Measurements from ENCODE around the gene GARRE1. TPM values are rescaled to one million over a fixed set of nuclear protein-coding genes. Genes with fewer than 3 reads are reported as not detected.

GARRE1 gene
- polyA plus RNA-seq, 3 donors from 2014 or later: 0.93 to 4.0 (median 2.7) TPM

DNA sequence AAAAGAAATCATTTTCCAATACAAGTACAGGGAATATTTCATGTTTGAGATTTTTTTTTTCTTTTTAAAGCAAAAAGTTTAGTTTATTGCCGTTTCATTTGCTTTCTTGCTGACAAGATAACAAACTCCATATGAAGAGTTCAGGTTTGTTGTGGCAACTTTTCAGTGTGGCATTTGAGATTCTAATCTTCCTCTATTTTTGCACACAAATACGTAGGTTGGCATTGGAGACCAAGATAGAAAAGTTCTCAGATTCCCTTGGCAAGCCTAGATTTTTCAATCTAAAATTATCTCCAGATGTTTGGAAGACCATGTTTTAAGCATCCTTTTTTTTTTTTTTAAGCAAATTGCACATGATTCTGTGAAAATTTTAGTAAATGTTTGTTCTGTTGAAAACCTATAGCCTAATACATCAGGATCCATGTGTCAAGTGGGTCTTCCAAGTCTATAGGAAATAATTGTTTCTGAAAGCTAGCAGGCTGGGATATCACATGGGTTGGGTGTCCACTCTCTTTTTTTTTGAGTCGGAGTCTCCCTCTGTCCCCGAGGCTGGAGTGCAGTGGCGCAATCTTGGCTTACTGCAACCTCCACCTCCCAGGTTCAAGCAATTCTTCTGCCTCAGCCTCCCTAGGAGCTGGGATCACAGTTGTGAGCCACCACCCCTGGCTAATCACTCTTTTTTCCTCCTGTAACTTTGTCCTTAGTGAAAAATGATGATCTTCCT is 2.6 kb downstream of the GARRE1 start:
- Mint-ChIP-seq H3K4me1 (peaks cover 20 to 32% of the 10 kb centered on the region in 2 donors), H3K27ac (peak overlapping the region in 1 of 6 donors; percentile 30), H3K9me3 (no peaks in the 10 kb centered on the region), H3K4me3 (peak overlapping the region in 2 of 5 donors; percentile 1 to 29), H3K36me3 (no peaks in the 10 kb centered on the region), H3K27me3 (ENCODE audit: low read depth in 3 of 3) (peaks cover 2 to 12% (median 6%) of the 10 kb centered on the region in 3 donors)
- no peak for DNase-seq

DNA sequence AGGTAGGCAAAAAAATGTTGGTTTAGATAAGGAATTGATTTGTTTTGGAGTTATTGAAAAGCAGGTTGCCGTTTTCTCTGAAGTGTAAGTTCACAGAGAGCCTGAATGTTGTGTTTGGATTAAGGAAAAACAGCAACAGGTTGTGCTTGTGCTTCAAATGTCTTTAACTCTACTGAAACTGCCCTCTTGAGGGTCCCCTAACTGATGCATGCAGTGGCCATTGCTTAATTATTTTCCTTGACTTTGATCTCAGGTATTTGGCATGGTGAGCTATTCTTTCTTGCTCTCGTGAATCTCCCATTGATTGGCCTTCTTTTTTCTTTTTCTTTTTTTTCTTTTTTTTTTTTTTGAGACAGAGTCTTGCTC is 3.2 kb downstream of the GARRE1 start:
- DNase-seq: no peak
- Mint-ChIP-seq H3K27me3 (ENCODE audit: low read depth in 3 of 3) (peaks cover 2 to 12% (median 6%) of the 10 kb centered on the region in 3 donors), H3K4me3 (peak overlapping the region in 1 of 5 donors; percentile 1), H3K4me1 (peaks cover 20 to 32% of the 10 kb centered on the region in 2 donors), H3K27ac (peak overlapping the region in 1 of 6 donors; percentile 30), H3K36me3 (no peaks in the 10 kb centered on the region), H3K9me3 (no peaks in the 10 kb centered on the region)

DNA sequence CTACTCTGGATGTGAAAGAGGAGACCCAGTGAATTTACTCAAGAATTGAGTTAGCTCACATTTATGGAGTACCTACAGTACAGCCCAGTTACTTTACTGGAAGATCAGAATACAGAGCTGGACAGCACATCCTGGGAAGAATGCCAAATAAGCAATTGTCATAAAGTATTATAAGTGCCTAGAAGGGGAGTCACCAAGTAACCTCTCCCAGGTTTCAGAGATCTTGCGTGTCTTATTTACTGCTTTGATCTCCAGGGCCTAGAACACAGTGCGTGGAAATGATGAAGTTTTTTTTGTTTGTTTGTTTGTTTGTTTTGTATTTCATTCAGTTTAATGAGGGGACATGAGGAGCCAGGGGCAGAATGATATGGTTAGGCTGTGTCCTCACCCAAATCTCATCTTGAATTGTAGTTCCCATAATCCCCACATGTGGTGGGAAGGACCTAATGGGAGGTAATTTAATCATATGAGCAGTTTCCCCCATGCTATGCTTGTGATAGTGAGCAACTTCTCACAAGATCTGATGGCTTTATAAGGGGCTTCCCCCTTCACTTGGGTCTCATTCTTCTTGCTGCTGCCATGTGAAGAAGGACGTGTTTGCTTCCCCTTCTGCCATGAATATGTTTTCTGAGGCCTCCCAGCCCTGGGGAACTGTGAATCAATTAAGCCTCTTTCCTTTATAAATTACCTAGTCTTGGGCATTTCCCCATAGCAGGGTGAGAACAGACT is 5.2 kb downstream of the GARRE1 start:
- Mint-ChIP-seq H3K27ac (peak overlapping the region in 2 of 6 donors; percentile 17 to 36), H3K4me1 (peaks cover 19 to 31% of the 10 kb centered on the region in 2 donors), H3K27me3 (ENCODE audit: low read depth in 3 of 3) (peaks cover 2 to 9% (median 4%) of the 10 kb centered on the region in 3 donors), H3K4me3 (no peak overlapping the region), H3K36me3 (peaks cover 0 to 4% (median 0%) of the 10 kb centered on the region in 3 donors), H3K9me3 (no peaks in the 10 kb centered on the region)
- DNase-seq: no peak

DNA sequence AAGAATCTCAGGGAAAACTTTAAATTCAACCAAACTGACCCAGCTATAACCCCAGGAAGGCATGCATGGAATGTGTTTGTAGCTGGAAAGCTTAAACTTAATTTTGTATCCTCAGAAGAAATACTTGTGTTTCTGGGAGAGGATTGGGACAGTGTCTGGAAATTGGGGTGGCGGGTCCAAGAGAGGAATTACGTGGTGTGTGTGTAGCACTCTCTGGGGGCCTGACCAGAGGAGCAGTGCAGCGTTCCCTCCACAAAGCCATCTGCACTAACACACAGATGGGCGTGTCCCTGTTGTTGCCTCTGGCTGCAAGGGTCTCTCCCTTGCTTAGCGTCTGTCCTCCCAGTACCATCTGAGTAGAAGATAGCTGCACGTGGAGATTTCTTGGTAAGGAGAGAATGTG is 6.4 kb downstream of the GARRE1 start:
- Mint-ChIP-seq H3K27me3 (ENCODE audit: low read depth in 3 of 3) (peaks cover 1 to 2% (median 2%) of the 10 kb centered on the region in 3 donors), H3K9me3 (no peaks in the 10 kb centered on the region), H3K27ac (peak overlapping the region in 2 of 6 donors; percentile 23 to 67), H3K36me3 (peaks cover 0 to 5% (median 0%) of the 10 kb centered on the region in 3 donors), H3K4me1 (peaks cover 14 to 36% of the 10 kb centered on the region in 2 donors), H3K4me3 (no peak overlapping the region)
- no peak for DNase-seq

DNA sequence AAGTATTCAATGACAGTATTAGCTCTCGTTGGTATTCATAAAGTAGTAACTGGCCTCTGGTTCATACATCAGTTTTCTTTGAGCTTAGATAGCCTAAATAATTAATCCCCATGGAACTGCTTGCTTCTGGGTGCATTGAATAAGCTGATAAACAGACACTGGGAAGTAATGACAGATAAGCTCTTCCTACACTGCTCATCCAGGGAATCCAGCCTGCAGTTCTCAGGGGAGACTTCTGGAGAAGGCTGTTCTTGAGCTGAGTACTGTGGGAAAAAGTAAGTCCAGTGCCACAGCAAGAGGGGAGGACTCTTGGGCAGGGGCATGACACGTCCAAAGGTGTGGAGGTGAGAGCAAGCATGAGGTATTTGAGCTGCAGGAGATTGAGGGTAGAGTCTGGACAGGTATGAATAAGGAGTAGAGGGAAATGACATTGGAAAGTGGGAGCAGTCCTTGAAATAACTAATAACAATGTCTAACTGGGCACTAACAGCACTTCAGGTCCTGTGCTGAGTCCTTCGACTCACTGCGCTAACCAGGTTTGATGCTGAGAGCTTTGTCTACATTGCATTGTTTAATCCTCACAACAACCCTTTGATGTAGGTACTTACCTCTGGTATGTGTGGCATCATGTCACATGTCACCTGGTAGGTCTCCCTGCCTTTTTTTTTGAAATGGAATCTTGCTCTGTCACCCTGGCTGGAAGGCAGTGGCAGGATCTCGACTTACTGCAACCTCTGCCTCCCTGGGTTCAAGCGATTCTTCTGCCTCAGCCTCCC is 7.2 kb downstream of the GARRE1 start:
- H3K27me3 Mint-ChIP-seq (ENCODE audit: low read depth in 3 of 3): peaks cover 1 to 2% (median 2%) of the 10 kb centered on the region in 3 donors
- peaks cover 0 to 7% (median 0%) of the 10 kb centered on the region in 3 donors for H3K36me3 Mint-ChIP-seq
- H3K4me1 Mint-ChIP-seq: peaks cover 14 to 40% of the 10 kb centered on the region in 2 donors
- DNase-seq: no peak
- H3K4me3 Mint-ChIP-seq: no peak overlapping the region
- no peaks in the 10 kb centered on the region for H3K9me3 Mint-ChIP-seq
- H3K27ac Mint-ChIP-seq: peak overlapping the region in 2 of 6 donors; percentile 7 to 67

DNA sequence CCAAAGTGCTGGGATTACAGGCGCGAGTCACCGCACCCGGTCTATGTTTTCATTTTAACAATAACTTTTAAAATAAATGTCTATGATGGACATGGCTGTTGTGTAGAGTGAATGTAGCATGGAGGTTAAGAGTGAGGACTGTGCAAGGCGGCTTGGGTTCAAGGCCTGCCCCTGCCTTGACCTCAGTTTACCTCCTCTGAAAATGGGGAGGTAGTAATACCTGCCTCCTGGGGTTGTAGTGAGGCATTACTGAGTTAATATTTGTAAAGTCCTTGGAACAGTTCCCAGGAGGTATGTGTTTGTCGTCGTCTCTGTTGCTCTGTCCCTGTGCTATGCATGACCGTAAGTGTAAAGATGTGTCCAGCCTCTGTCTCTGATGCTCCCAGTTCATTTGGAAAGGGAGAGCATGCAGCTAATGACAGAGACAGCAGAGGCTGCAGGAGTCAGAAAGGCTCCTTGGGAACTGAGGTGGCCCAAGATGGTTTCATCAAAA is 9.4 kb downstream of the GARRE1 start:
- peaks cover 0 to 2% (median 1%) of the 10 kb centered on the region in 3 donors for H3K27me3 Mint-ChIP-seq (ENCODE audit: low read depth in 3 of 3)
- no peak overlapping the region for H3K4me3 Mint-ChIP-seq
- H3K9me3 Mint-ChIP-seq: no peaks in the 10 kb centered on the region
- H3K27ac Mint-ChIP-seq: no peak overlapping the region
- DNase-seq: no peak
- H3K4me1 Mint-ChIP-seq: peaks cover 16 to 36% of the 10 kb centered on the region in 2 donors
- H3K36me3 Mint-ChIP-seq: peaks cover 0 to 11% (median 0%) of the 10 kb centered on the region in 3 donors

DNA sequence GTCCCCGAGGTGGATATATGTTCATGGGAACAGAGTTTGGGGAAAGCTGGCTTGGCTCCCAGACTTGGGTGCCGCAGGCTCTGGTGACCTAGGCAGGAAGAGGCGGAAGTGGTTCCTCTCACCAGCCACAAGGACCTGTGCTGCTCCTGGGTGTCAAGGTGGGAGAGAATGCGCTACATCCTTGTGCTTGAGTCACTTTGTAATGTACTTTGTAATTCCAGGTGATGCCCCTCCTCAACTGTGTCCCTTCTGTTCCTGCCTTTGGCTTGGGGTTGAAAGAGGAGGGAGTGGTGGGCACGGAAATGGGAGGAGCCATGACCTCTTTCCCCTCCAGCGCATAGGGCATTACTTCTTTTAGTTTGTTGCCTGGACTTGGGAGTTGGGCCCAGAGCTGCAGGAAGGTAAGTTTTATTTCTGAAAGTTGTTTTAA is 10.9 kb downstream of the GARRE1 start:
- Mint-ChIP-seq H3K27ac (no peak overlapping the region), H3K4me1 (peaks cover 30 to 45% of the 10 kb centered on the region in 2 donors), H3K9me3 (no peaks in the 10 kb centered on the region), H3K36me3 (peaks cover 0 to 11% (median 0%) of the 10 kb centered on the region in 3 donors), H3K4me3 (no peak overlapping the region), H3K27me3 (ENCODE audit: low read depth in 3 of 3) (peaks cover 0 to 4% (median 1%) of the 10 kb centered on the region in 3 donors)
- no peak for DNase-seq

DNA sequence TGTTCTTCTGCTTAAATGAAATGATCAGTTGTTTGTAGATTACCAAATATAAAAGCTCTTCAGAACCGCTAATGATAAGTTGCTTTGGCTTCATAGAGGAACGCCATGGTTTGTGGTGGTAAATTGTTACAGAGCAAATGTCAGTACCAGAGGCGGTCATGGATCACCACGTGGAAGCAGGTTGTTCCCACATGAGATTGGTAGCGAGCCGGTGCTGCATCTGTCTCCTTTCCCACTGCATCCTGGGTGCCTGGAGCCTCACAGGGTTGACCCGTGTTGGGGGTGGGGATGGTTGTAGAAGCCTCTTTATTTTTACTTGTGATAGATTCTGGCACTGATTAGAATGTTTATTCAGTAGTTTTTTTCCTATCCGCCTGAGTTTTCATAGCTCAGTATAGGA is 14.7 kb downstream of the GARRE1 start:
- peak overlapping the region in 5 of 6 donors; percentile 68 to 93 (median 75) for H3K27ac Mint-ChIP-seq
- peaks cover 0 to 8% (median 0%) of the 10 kb centered on the region in 3 donors for H3K36me3 Mint-ChIP-seq
- H3K27me3 Mint-ChIP-seq (ENCODE audit: low read depth in 3 of 3): peaks cover 0 to 5% (median 0%) of the 10 kb centered on the region in 3 donors
- peak overlapping the region in 3 of 5 donors; percentile 15 to 33 (median 24) for H3K4me3 Mint-ChIP-seq
- DNase-seq: no peak
- no peaks in the 10 kb centered on the region for H3K9me3 Mint-ChIP-seq
- H3K4me1 Mint-ChIP-seq: peaks cover 37 to 54% of the 10 kb centered on the region in 2 donors

DNA sequence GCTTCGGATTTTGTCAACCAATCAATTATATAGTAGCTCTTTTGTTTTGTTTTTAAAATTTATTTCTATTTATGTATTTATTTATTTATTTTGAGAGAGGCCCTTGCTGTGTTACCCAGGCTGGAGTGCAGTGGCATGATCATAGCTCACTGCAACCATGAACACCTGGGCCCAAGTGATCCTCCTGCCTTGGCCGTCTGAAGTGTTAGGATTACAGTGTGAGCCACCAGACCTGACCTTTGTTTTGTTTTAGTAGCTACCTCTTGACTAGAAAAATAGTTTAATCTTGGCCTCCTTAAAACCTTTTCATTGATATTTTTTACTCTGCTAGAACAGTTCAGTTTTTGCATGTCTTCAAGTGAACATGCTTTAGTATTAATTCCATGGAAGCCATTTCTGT is 15.1 kb downstream of the GARRE1 start:
- H3K4me3 Mint-ChIP-seq: peak overlapping the region; percentile 61 to 86 (median 72)
- H3K36me3 Mint-ChIP-seq: peaks cover 0 to 7% (median 0%) of the 10 kb centered on the region in 3 donors
- no peak for DNase-seq
- peak overlapping the region; percentile 47 to 93 (median 82) for H3K27ac Mint-ChIP-seq
- no peaks in the 10 kb centered on the region for H3K9me3 Mint-ChIP-seq
- H3K27me3 Mint-ChIP-seq (ENCODE audit: low read depth in 3 of 3): peaks cover 0 to 5% (median 0%) of the 10 kb centered on the region in 3 donors
- peaks cover 36 to 53% of the 10 kb centered on the region in 2 donors for H3K4me1 Mint-ChIP-seq

DNA sequence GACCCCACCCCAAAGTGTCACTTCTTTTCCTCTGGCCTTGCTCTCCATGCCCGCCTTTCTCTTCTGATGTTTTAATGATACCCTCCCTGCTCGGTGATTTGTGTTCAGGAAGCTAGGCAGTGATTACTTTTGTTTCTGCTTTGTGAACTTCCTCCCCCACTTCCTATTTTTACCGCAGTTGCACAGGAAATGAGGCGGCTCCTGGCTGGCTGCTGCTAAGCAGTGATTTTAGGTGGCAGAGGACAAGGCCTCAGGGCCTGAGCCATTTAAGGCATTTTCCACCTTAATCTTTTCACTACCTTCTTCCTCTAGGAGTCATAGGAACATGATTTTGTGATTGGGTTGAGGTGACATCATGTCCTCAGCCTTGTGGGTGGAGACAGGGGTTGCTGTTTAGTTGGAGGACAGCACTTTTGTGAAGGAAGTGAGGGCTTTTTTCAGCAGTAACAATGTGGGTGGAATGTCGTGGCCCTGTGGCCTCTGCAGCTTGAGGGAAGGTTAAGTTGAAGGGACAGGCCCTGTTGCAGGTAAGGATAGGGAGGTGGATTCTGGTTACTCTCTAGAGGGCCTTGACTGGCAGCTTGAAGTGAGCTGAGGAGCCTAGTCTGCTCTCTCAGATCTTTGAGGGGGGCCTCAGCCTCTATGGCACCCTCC is 15.7 kb downstream of the GARRE1 start:
- Mint-ChIP-seq H3K4me1 (peaks cover 36 to 47% of the 10 kb centered on the region in 2 donors), H3K36me3 (peaks cover 0 to 7% (median 0%) of the 10 kb centered on the region in 3 donors), H3K27ac (peak overlapping the region; percentile 47 to 93 (median 79)), H3K9me3 (no peaks in the 10 kb centered on the region), H3K4me3 (peak overlapping the region; percentile 61 to 86 (median 72)), H3K27me3 (ENCODE audit: low read depth in 3 of 3) (peaks cover 0 to 5% (median 0%) of the 10 kb centered on the region in 3 donors)
- peak; percentile 67 to 71 (median 68) for DNase-seq

DNA sequence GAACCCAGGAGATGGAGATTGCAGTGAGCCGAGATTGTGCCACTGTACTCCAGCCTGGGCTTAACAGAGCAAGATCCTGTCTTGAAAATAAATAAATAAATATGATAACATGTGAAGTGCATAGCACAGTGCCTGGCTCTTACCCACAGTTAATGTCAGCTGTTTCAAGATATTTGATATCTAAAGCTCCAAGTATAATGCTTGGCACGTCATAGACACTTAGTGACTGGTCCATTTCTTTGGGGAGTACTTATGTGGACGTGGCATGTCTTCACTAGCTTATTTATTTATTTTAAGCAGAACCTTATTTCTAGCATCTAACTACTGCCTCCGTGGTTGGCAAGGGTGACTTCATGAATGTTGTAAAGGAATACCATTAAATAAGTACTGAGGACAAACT is 18.8 kb downstream of the GARRE1 start:
- Mint-ChIP-seq H3K27me3 (ENCODE audit: low read depth in 3 of 3) (peaks cover 0 to 5% (median 1%) of the 10 kb centered on the region in 3 donors), H3K4me1 (peaks cover 37 to 49% of the 10 kb centered on the region in 2 donors), H3K27ac (no peak overlapping the region), H3K9me3 (no peaks in the 10 kb centered on the region), H3K4me3 (no peak overlapping the region), H3K36me3 (peaks cover 0 to 8% (median 0%) of the 10 kb centered on the region in 3 donors)
- DNase-seq: no peak

DNA sequence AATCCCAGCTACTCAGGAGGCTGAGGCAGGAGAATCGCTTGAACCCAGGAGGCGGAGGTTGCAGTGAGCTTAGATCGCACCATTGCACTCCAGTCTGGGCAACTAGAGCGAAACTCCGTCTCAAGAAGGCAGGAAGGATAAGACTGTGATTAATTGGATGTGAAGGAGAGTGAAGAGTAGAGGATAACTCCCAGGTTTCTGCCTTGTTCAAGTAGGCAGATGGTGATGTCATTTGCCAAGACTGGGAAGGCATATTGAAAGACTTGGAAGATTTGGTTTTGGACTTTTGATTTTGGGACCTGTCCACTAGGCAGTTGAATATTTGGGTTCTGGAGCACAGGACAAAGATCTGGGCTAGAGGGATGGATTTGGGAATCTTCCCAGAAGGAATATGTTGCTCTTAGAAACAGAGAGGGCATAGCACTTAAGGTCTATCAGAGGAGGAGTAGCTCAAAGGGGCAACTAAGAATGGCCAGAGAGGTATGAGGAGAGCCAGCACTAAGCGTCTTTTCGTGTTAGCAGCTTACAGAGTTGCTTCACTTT is 20.0 kb downstream of the GARRE1 start:
- Mint-ChIP-seq H3K4me1 (peaks cover 26 to 37% of the 10 kb centered on the region in 2 donors), H3K9me3 (no peaks in the 10 kb centered on the region), H3K4me3 (no peak overlapping the region), H3K27ac (no peak overlapping the region), H3K36me3 (peaks cover 0 to 6% (median 0%) of the 10 kb centered on the region in 3 donors), H3K27me3 (ENCODE audit: low read depth in 3 of 3) (peaks cover 0 to 5% (median 1%) of the 10 kb centered on the region in 3 donors)
- DNase-seq: no peak
